HG02588 (cell line): ENCODE results near the gene KCNQ1OT1.

ENCODE experiments used
- ATAC-seq: cut with Tn5 transposase; IDR thresholded peaks from one replicate; pipeline ENCODE4 v1.9.1; 2021; ENCODE audit warnings: mild to moderate bottlenecking, moderate library complexity; ENCODE audit not compliant: unreplicated experiment

KCNQ1OT1 gene

GRCh38 chr11:2584812-2585565, 114.8 kb downstream of the KCNQ1OT1 start:
- ATAC-seq, result no peak

- no peak for ATAC-seq
These were observed 115.4 kb downstream of the KCNQ1OT1 start for GRCh38 chr11:2584434-2584811.

- ATAC-seq, result no peak
These were observed 116.2 kb downstream of the KCNQ1OT1 start for GRCh38 chr11:2583605-2583958.

- ATAC-seq, result no peak
These were observed 116.7 kb downstream of the KCNQ1OT1 start for GRCh38 chr11:2582946-2583604.

GRCh38 chr11:2582351-2582945, 117.3 kb downstream of the KCNQ1OT1 start:
- no peak for ATAC-seq

- no peak for ATAC-seq
These were observed 117.9 kb downstream of the KCNQ1OT1 start for GRCh38 chr11:2581931-2582350.

- ATAC-seq, result no peak
These were observed 118.5 kb downstream of the KCNQ1OT1 start for GRCh38 chr11:2581151-2581930.

- ATAC-seq, result no peak
These were observed 119.2 kb downstream of the KCNQ1OT1 start for GRCh38 chr11:2580571-2581001.

GRCh38 chr11:2580061-2580421, 119.8 kb downstream of the KCNQ1OT1 start:
- ATAC-seq, result no peak

- no peak for ATAC-seq
These were observed 120.3 kb downstream of the KCNQ1OT1 start for GRCh38 chr11:2579315-2580060.

GRCh38 chr11:2578929-2579270, 120.9 kb downstream of the KCNQ1OT1 start:
- no peak for ATAC-seq

GRCh38 chr11:2577991-2578928, 121.5 kb downstream of the KCNQ1OT1 start:
- no peak for ATAC-seq

- no peak for ATAC-seq
These were observed 122.5 kb downstream of the KCNQ1OT1 start for GRCh38 chr11:2577031-2577990.

GRCh38 chr11:2576549-2576948, 123.2 kb downstream of the KCNQ1OT1 start:
- ATAC-seq, result no peak

GRCh38 chr11:2576111-2576510, 123.7 kb downstream of the KCNQ1OT1 start:
- no peak for ATAC-seq

GRCh38 chr11:2575591-2576051, 124.2 kb downstream of the KCNQ1OT1 start:
- no peak for ATAC-seq

- no peak for ATAC-seq
These were observed 125.0 kb downstream of the KCNQ1OT1 start for GRCh38 chr11:2574553-2575535.
